OCI-LY1 (cell line): Measurements from ENCODE around the gene NDC1.

Experiments
- CTCF ChIP-seq: fragments of 200-600 bp; sonication (generic), shearing (Covaris generic); IDR thresholded peaks from 2 replicates; pipeline ENCODE4 v1.5.1; 2017; ENCODE audit warnings: mild to moderate bottlenecking, antibody characterized with exemption, low read length, moderate library complexity, mixed read lengths
- EZH2 ChIP-seq: fragments of 200-600 bp; sonication (generic), shearing (Covaris generic); IDR thresholded peaks from 2 replicates; pipeline ENCODE4 v1.8.0; 2017; ENCODE audit warnings: borderline replicate concordance, mixed run types, mild to moderate bottlenecking, antibody characterized with exemption, low read length, moderate library complexity, mixed read lengths

DNA sequence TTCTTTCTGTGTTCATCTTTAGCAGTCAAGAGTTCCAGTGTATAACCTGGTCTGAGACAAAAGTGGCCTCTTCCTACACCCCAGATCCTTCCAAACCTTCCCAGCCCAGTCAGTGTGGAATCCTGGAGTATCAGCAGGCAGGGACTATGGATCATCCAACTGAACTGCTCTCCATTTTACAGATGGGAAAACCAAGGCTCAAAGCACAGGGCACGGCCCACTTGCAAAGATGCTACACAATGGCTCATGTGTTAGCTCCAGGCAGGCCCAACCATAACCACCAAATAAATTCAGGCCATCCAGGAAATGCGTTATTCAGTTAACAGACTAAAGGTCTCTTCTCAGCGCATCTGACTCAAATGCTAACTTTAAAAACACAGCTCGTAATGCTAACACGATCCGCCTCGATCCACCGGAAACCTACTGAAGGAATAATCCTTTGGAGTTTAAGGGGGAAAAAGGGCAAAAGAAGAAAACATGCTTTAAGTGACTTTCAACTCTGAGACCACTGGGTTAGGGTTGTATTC, 106.3 kb downstream of the NDC1 start:
- no peak for TF ChIP-seq CTCF
- no peak for TF ChIP-seq EZH2
